Measurements from ENCODE around the gene R3HDM2. TPM values are rescaled to one million over a fixed set of nuclear protein-coding genes. Genes with fewer than 3 reads are reported as not detected.
"Not testable (repeated sequence)": the region's sequence is repeated elsewhere in the genome, so short reads cannot be mapped to it uniquely, and the experiment has no call there.

R3HDM2 gene
- total RNA-seq, 1 donor from 2014 or later = 19.2 TPM

GRCh38 chr12:57278465-57279381 is 152.1 kb downstream of the R3HDM2 start:
- Histone ChIP-seq H3K4me3 (ENCODE audit: insufficient read depth, low read depth, low read length) (no peak overlapping the region), H3K9me3 (ENCODE audit: insufficient read depth, low read depth, low read length) (no peaks in the 10 kb centered on the region), H4K20me1 (ENCODE audit: insufficient read depth, low read length) (no peaks in the 10 kb centered on the region), H3K9ac (ENCODE audit: low read length) (no peak overlapping the region), H3K36me3 (ENCODE audit: insufficient read depth, low read length) (peaks cover 2% of the 10 kb centered on the region), H3K27me3 (ENCODE audit: insufficient read depth, low read length) (no peaks in the 10 kb centered on the region), H3K4me1 (ENCODE audit: insufficient read depth, low read length) (peaks cover 18% of the 10 kb centered on the region), H3K79me2 (ENCODE audit: insufficient read depth, low read length) (no peaks in the 10 kb centered on the region), H2AFZ (ENCODE audit: low read depth, low read length) (no peak overlapping the region), H3K27ac (ENCODE audit: low read depth, low read length) (no peak overlapping the region), H3K4me2 (ENCODE audit: low read length) (no peak overlapping the region)
- peaks cover 8% of the 10 kb centered on the region for H3K36me3 Mint-ChIP-seq (ENCODE audit: low read depth, unreplicated experiment)
- no peak overlapping the region for H3K4me3 Mint-ChIP-seq (ENCODE audit: unreplicated experiment)
- FAIRE-seq = no peak
- TF ChIP-seq CTCF (IDR thresholded peaks at IDR 0.05; ENCODE audit: insufficient read depth, low read depth, low read length) (no peak), EZH2 (IDR thresholded peaks at IDR 0.05; ENCODE audit: insufficient read depth, low read length) (no peak)
- DNase-seq (ENCODE audit: low read depth) = no peak
- H3K9me3 Mint-ChIP-seq (ENCODE audit: unreplicated experiment) = no peaks in the 10 kb centered on the region
- peaks cover 20% of the 10 kb centered on the region for H3K4me1 Mint-ChIP-seq (ENCODE audit: low read depth, unreplicated experiment)
- peak overlapping the region; percentile 69 for H3K27ac Mint-ChIP-seq (ENCODE audit: unreplicated experiment)
- no peaks in the 10 kb centered on the region for H3K27me3 Mint-ChIP-seq (ENCODE audit: low read depth, unreplicated experiment)

- H3K9me3 Mint-ChIP-seq (ENCODE audit: unreplicated experiment) = no peaks in the 10 kb centered on the region
- H3K27me3 ChIP-seq (ENCODE audit: insufficient read depth, low read length) = no peaks in the 10 kb centered on the region
Measured at GRCh38 chr12:57276935-57277563, 153.8 kb downstream of the R3HDM2 start.

GRCh38 chr12:57276233-57276632 is 154.6 kb downstream of the R3HDM2 start:
- not testable (repeated sequence) for H3K4me2 ChIP-seq (ENCODE audit: low read length); H2AFZ ChIP-seq (ENCODE audit: low read depth, low read length); H3K9me3 Mint-ChIP-seq (ENCODE audit: unreplicated experiment); H3K36me3 Mint-ChIP-seq (ENCODE audit: low read depth, unreplicated experiment); H3K4me3 Mint-ChIP-seq (ENCODE audit: unreplicated experiment); DNase-seq (ENCODE audit: low read depth); H3K79me2 ChIP-seq (ENCODE audit: insufficient read depth, low read length); H3K4me3 ChIP-seq (ENCODE audit: insufficient read depth, low read depth, low read length); H3K27me3 Mint-ChIP-seq (ENCODE audit: low read depth, unreplicated experiment); H3K27ac ChIP-seq (ENCODE audit: low read depth, low read length); FAIRE-seq; H3K27me3 ChIP-seq (ENCODE audit: insufficient read depth, low read length); H3K9ac ChIP-seq (ENCODE audit: low read length); H3K9me3 ChIP-seq (ENCODE audit: insufficient read depth, low read depth, low read length); H3K36me3 ChIP-seq (ENCODE audit: insufficient read depth, low read length); H4K20me1 ChIP-seq (ENCODE audit: insufficient read depth, low read length); H3K27ac Mint-ChIP-seq (ENCODE audit: unreplicated experiment)
- H3K4me1 ChIP-seq (ENCODE audit: insufficient read depth, low read length) = peaks cover 20% of the 10 kb centered on the region
- H3K4me1 Mint-ChIP-seq (ENCODE audit: low read depth, unreplicated experiment) = peaks cover 34% of the 10 kb centered on the region

More at GRCh38 chr12:57276935-57277563, 153.8 kb downstream of the R3HDM2 start:
- no peak for DNase-seq (ENCODE audit: low read depth)
- Histone ChIP-seq H3K9me3 (ENCODE audit: insufficient read depth, low read depth, low read length) (no peaks in the 10 kb centered on the region), H3K4me3 (ENCODE audit: insufficient read depth, low read depth, low read length) (no peak overlapping the region), H3K79me2 (ENCODE audit: insufficient read depth, low read length) (no peaks in the 10 kb centered on the region), H3K4me1 (ENCODE audit: insufficient read depth, low read length) (peaks cover 21% of the 10 kb centered on the region), H3K4me2 (ENCODE audit: low read length) (no peak overlapping the region), H3K36me3 (ENCODE audit: insufficient read depth, low read length) (peaks cover 2% of the 10 kb centered on the region), H3K9ac (ENCODE audit: low read length) (no peak overlapping the region), H2AFZ (ENCODE audit: low read depth, low read length) (no peak overlapping the region), H3K27ac (ENCODE audit: low read depth, low read length) (no peak overlapping the region), H4K20me1 (ENCODE audit: insufficient read depth, low read length) (no peaks in the 10 kb centered on the region)
- H3K27me3 Mint-ChIP-seq (ENCODE audit: low read depth, unreplicated experiment) = no peaks in the 10 kb centered on the region
- H3K4me1 Mint-ChIP-seq (ENCODE audit: low read depth, unreplicated experiment) = peaks cover 34% of the 10 kb centered on the region
- TF ChIP-seq CTCF (IDR thresholded peaks at IDR 0.05; ENCODE audit: insufficient read depth, low read depth, low read length) (peak; percentile 42), EZH2 (IDR thresholded peaks at IDR 0.05; ENCODE audit: insufficient read depth, low read length) (no peak)
- H3K36me3 Mint-ChIP-seq (ENCODE audit: low read depth, unreplicated experiment) = peaks cover 3% of the 10 kb centered on the region
- no peak for FAIRE-seq
- H3K27ac Mint-ChIP-seq (ENCODE audit: unreplicated experiment) = no peak overlapping the region
- no peak overlapping the region for H3K4me3 Mint-ChIP-seq (ENCODE audit: unreplicated experiment)

Data from astrocyte (in vitro differentiated cells and primary cell).